ENCODE measurements around the gene RNU1-3.
"Not testable (repeated sequence)": the region's sequence is repeated elsewhere in the genome, so short reads cannot be mapped to it uniquely, and the experiment has no call there.

Gene RNU1-3

GRCh38 chr1:16639091-16640031 lies 27.4 kb downstream of the RNU1-3 start:
- not testable (repeated sequence) for H3K4me3 ChIP-seq (ENCODE audit: low read length)

- H3K4me3 ChIP-seq (ENCODE audit: low read length) = not testable (repeated sequence)
Measured at GRCh38 chr1:16637941-16638778, 28.6 kb downstream of the RNU1-3 start.

DNA sequence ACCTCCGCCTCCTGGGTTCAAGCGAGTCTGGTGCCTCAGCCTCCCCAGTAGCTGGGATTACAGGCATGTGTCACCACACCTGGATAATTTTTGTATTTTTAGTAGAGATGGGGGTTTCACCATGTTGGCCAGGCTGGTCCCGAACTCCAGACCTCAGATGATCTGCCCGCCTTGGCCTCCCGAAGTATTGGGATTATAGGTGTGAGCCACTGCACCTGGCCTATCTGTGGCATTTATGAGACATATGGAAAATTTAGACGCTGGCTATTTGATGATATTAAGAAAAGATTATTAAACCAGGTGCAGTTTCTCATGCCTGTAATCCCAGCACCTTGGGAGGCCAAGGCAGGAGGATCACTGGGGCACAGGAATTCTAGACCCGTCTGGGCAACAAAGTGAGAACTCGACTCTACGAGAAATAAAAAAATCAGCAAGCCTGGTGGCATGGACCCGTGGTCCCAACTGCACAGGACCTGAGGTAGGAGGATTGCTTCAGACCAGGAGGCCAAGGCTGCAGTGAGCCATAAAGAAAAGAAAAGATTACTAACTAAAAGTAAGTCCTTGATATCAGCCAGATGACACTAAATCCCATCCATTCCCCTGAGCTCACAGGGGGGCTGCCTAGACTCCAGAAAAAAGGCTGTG lies 30.1 kb downstream of the RNU1-3 start:
- not testable (repeated sequence) for H3K4me3 ChIP-seq (ENCODE audit: low read length)

DNA sequence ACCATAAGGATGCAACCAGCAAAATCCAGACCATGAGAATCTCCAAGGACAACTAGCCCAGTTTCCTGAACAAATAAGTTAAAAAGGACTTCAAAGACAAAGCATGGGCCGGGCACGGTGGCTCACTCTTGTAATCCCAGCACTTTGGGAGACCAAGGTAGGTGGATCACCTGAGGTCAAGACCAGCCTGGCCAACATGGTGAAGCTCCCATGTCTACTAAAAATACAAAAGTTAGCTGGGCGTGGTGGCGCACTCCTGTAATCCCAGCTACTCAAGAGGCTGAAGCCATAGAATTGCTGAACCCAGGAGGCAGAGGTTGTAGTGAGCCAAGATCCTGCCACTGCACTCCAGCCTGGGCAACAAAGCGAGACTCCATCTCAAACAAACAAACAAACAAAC lies 30.8 kb downstream of the RNU1-3 start:
- not testable (repeated sequence) for H3K4me3 ChIP-seq (ENCODE audit: low read length)

DNA sequence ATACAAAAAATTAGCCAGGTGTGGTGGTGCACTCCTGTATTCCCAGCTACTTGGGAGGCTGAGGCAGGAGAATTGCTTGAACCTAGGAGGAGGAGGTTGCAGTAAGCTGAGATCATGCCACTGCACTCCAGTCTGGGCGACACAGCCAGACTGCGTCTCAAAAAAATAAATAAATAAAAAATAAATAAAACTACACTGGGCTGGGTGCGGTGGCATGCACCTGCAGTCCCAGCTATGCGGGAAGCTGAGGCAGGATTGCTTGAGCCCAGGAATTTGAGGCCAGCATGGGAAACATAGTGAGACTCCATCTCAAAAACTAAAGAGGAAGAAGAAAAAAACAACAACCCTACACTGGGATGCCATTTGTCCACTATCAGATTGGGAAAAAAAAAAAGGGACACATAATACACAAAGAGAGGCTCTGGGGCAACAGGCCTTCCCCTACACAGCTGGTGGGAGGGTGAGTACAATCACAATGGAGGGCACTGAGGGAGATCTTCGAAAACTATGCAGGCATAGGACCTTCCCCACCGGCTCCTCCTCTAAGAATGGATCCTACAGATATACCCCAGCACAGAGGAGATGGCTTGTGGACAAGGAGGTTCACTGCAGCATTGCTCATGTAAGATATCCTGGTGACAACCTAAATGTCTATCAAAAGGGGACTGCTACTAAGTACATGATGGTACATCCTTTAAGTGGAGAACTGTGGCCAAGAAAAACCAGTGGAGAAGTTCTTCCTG lies 33.0 kb downstream of the RNU1-3 start:
- H3K4me3 ChIP-seq (ENCODE audit: low read length) = not testable (repeated sequence)

- not testable (repeated sequence) for H3K4me3 ChIP-seq (ENCODE audit: low read length)
Measured at GRCh38 chr1:16632044-16632850, 34.5 kb downstream of the RNU1-3 start.

- no peak overlapping the region for H3K4me3 ChIP-seq (ENCODE audit: low read length)
- TF ChIP-seq ZNF274 (IDR thresholded peaks at IDR 0.05; ENCODE audit: low read depth, low read length) = no peak
Measured at GRCh38 chr1:16631248-16632043, 35.3 kb downstream of the RNU1-3 start.

GRCh38 chr1:16630661-16631247 lies 36.0 kb downstream of the RNU1-3 start:
- no peak for TF ChIP-seq ZNF274 (IDR thresholded peaks at IDR 0.05; ENCODE audit: low read depth, low read length)
- H3K4me3 ChIP-seq (ENCODE audit: low read length) = no peak overlapping the region

GRCh38 chr1:16629916-16630530 lies 36.7 kb downstream of the RNU1-3 start:
- H3K4me3 ChIP-seq (ENCODE audit: low read length) = not testable (repeated sequence)

DNA sequence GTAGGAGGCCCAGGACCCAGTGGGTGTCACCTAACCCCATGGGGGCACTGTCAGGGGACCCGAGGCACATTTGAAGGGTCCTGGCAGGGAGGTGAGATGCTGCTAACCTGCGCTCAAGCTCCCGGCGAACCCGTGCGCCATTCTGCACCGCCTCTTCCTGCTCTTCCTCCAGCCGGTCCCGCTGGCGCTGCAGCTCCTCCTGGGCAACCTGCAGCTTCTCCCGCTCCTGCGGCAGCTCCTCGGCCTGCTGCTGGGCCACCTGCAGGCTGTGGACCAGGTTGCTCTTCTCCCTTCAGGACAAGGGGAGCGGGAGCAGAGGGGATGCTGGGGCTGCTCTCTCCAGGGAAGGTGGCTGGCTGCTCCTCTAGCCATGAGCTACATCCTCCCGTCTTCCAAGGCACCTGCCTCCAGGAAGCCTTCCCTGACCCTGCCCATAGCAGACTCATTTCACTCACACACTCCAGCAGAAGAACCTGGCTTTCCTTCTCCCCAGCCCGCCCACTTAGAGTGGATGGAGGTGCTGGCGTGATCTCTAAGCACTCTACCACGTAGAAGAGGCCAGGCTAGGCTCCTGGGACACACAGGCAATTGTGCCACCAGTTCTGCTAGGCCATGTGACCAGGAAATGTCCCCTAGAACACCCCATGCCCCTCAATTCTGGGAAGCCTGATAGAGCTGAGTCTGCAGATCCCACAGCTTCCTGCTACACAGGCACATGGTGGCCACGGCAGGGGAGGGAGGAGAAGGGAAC lies 38.2 kb downstream of the RNU1-3 start:
- no peak overlapping the region for H3K4me3 ChIP-seq (ENCODE audit: low read length)
- TF ChIP-seq ZNF274 (IDR thresholded peaks at IDR 0.05; ENCODE audit: low read depth, low read length) = no peak

- not testable (repeated sequence) for H3K4me3 ChIP-seq (ENCODE audit: low read length)
Measured at GRCh38 chr1:16626409-16626983, 40.3 kb downstream of the RNU1-3 start.

All from GM08714 (cell line).